Lung (tissue), 12 donors: ENCODE results near the gene PIGM. TPM values are rescaled to one million over a fixed set of nuclear protein-coding genes. Genes with fewer than 3 reads are reported as not detected.

Experiments used
- ATAC-seq: fragments of 200-7000 bp; cut with Tn5 transposase; one replicate; pipeline ENCODE4 v1.9.1; 2020; ENCODE audit warnings: moderate number of reproducible peaks; ENCODE audit not compliant: insufficient read depth, low FRiP score
- DNase-seq, 3 donors: peaks; one replicate each; pipeline ENCODE4 v3.0.0-alpha.2; 2013 to 2017
- H3K27ac ChIP-seq, 2 donors: one replicate each; pipeline ENCODE4 v1.5.1; 2013; ENCODE audit warnings: mild to moderate bottlenecking in 2 of 2, moderate library complexity in 2 of 2, control low read depth in 1 of 2, inconsistent platforms in 1 of 2, low read depth in 1 of 2, low read length in 1 of 2
- H3K27me3 ChIP-seq, 3 donors: one replicate each; pipeline ENCODE4 v1.5.1; 2013; ENCODE audit warnings: low read length in 2 of 3; ENCODE audit not compliant: control insufficient read depth in 3 of 3, insufficient read depth in 3 of 3
- H3K36me3 ChIP-seq, 4 donors: one replicate each; pipeline ENCODE4 v1.5.1; 2013; ENCODE audit warnings: low read length in 4 of 4, mild to moderate bottlenecking in 1 of 4, moderate library complexity in 1 of 4; ENCODE audit not compliant: control insufficient read depth in 4 of 4, insufficient read depth in 4 of 4
- H3K4me1 ChIP-seq, 5 donors: one replicate each; pipeline ENCODE4 v1.5.1; 2013; ENCODE audit warnings: low read length in 5 of 5, mild to moderate bottlenecking in 2 of 5, moderate library complexity in 1 of 5; ENCODE audit not compliant: control insufficient read depth in 5 of 5, insufficient read depth in 5 of 5
- H3K4me3 ChIP-seq: one replicate; pipeline ENCODE4 v1.5.1; 2013; ENCODE audit warnings: mild to moderate bottlenecking, control low read depth, moderate library complexity
- H3K9ac ChIP-seq, 2 donors: one replicate each; pipeline ENCODE4 v1.5.1; 2013; ENCODE audit warnings: low read length in 2 of 2, control low read depth in 1 of 2; ENCODE audit not compliant: insufficient read depth in 1 of 2
- H3K9me3 ChIP-seq, 4 donors: one replicate each; pipeline ENCODE4 v1.5.1; 2013; ENCODE audit warnings: low read length in 3 of 4, mild to moderate bottlenecking in 1 of 4, moderate library complexity in 1 of 4; ENCODE audit not compliant: control insufficient read depth in 4 of 4, insufficient read depth in 3 of 4
- WGBS, 2 donors: extraction: QIAGEN DNeasy Blood & Tissue Kit; methylation state at CpG; one replicate each; pipeline ENCODE4 v1.1.7; 2013; 5-methylcytosine and 5-hydroxymethylcytosine counted together
- polyA plus RNA-seq, 2 donors: library from polyadenylated mRNA; stranded (reverse); fragments of 200-250 nt; gene quantifications; one replicate each; pipeline ENCODE4 v1.2.1, GENCODE V29; 2013
- total RNA-seq, 2 donors: library from RNA; depleted of rRNA in 1 of 2; stranded (reverse); fragments of >200 nt in 1 of 2; gene quantifications; one replicate each; pipeline ENCODE4 v1.2.1, GENCODE V29; 2014 to 2021
- TF ChIP-seq, protein P1 (sequence below): IDR thresholded peaks from 2 replicates; pipeline ENCODE4 v1.5.1; 2012; ENCODE audit warnings: mild to moderate bottlenecking; ENCODE audit errors: control extremely low read depth, extremely low read depth
- donor health status: control.
- donor health status: control.
- donor health status: Bipolar disorder and iron deficiency.
- donor health status: healthy.
- donor health status: DM: yes; HTN: yes; CAD: no.

The PIGM gene
- total and polyA plus RNA-seq, 4 donors, result 3.7 to 9.1 (median 5.7) TPM

DNA sequence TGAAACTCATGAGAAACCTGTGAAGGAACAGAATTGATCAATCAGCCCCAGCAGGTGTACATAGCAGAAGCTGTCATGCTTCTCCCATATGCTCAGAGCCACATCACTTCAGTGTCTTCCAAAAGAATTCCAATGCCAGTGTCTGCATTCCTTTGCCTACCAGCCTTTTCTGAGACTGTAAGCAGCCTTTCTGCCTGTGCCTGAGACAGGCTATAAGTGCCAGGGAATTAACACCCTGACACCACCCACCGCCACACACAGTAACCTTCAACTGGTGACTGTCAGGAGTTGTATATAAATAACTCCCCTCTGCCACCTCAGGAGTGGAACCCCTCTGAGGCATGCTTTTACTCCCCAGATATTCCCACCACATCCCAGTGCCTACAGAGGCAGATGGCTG, 39.6 kb downstream of the PIGM start:
- no peak overlapping the region for H3K9ac ChIP-seq
- H3K4me1 ChIP-seq, result peaks cover 0 to 6% (median 0%) of the 10 kb centered on the region in 5 donors
- DNase-seq (no peak), ATAC-seq (no peak)
- 82 to 88% methylated on average over 1 of the region's 1 CpG for WGBS, 2 donors
- no peaks in the 10 kb centered on the region for H3K36me3 ChIP-seq
- TF ChIP-seq, protein P1, sequence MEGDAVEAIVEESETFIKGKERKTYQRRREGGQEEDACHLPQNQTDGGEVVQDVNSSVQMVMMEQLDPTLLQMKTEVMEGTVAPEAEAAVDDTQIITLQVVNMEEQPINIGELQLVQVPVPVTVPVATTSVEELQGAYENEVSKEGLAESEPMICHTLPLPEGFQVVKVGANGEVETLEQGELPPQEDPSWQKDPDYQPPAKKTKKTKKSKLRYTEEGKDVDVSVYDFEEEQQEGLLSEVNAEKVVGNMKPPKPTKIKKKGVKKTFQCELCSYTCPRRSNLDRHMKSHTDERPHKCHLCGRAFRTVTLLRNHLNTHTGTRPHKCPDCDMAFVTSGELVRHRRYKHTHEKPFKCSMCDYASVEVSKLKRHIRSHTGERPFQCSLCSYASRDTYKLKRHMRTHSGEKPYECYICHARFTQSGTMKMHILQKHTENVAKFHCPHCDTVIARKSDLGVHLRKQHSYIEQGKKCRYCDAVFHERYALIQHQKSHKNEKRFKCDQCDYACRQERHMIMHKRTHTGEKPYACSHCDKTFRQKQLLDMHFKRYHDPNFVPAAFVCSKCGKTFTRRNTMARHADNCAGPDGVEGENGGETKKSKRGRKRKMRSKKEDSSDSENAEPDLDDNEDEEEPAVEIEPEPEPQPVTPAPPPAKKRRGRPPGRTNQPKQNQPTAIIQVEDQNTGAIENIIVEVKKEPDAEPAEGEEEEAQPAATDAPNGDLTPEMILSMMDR, result no peak
- peak overlapping the region in 1 of 2 donors; percentile 1 for H3K27ac ChIP-seq
- no peak overlapping the region for H3K4me3 ChIP-seq
- peaks cover 0 to 2% (median 0%) of the 10 kb centered on the region in 3 donors for H3K27me3 ChIP-seq
- H3K9me3 ChIP-seq, result no peaks in the 10 kb centered on the region

GRCh38 chr1:159991513-159991912, 40.3 kb downstream of the PIGM start:
- 25 to 38% methylated on average over 4 of the region's 4 CpGs for WGBS, 2 donors
- peaks cover 0 to 4% (median 0%) of the 10 kb centered on the region in 5 donors for H3K4me1 ChIP-seq
- no peak overlapping the region for H3K9ac ChIP-seq
- ATAC-seq, result peak; percentile 72
- H3K27ac ChIP-seq, result no peak overlapping the region
- TF ChIP-seq, protein P1, result no peak
- no peaks in the 10 kb centered on the region for H3K36me3 ChIP-seq
- DNase-seq, result peak in 2 of 3 donors; percentile 29
- no peaks in the 10 kb centered on the region for H3K27me3 ChIP-seq
- H3K9me3 ChIP-seq, result no peaks in the 10 kb centered on the region
- H3K4me3 ChIP-seq, result no peak overlapping the region

- Histone ChIP-seq H3K36me3 (no peaks in the 10 kb centered on the region), H3K27ac (no peak overlapping the region), H3K9ac (no peak overlapping the region), H3K4me1 (peaks cover 0 to 4% (median 0%) of the 10 kb centered on the region in 5 donors), H3K9me3 (no peaks in the 10 kb centered on the region), H3K27me3 (no peaks in the 10 kb centered on the region), H3K4me3 (no peak overlapping the region)
- WGBS, 2 donors, result 93 to 95% methylated on average over 5 of the region's 5 CpGs
- DNase-seq (no peak), ATAC-seq (no peak)
- TF ChIP-seq, protein P1, result no peak
Measured at GRCh38 chr1:159990005-159990404, 41.8 kb downstream of the PIGM start.

DNA sequence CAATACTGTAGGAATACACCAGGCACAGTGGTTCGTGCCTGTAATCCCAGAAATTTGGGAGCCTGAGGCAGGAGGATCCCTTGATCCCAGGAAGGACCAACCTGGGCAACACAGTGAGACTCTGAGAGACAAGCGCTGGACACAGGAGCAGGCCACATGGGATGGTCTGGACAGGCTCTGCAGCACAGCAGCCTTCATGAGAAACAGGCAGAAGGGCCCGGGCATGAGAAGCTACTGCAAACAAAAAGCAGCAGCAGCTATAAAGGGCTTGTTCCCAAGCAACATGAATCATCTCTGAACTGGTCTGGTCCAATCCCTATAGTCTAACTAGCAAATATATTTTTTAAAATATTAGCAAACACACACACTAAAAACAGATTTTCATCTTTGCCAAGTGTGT, 42.2 kb downstream of the PIGM start:
- no peaks in the 10 kb centered on the region for H3K27me3 ChIP-seq
- no peak overlapping the region for H3K9ac ChIP-seq
- DNase-seq, result no peak
- TF ChIP-seq, protein P1, result no peak
- WGBS, 2 donors, result 72 to 95% methylated on average over 3 of the region's 3 CpGs
- ATAC-seq, result no peak
- no peaks in the 10 kb centered on the region for H3K9me3 ChIP-seq
- no peak overlapping the region for H3K27ac ChIP-seq
- peaks cover 0 to 4% (median 0%) of the 10 kb centered on the region in 5 donors for H3K4me1 ChIP-seq
- no peak overlapping the region for H3K4me3 ChIP-seq
- no peaks in the 10 kb centered on the region for H3K36me3 ChIP-seq
